Right renal pelvis (tissue), 4 donors: ENCODE data around the gene SPDYC. TPM values are rescaled to one million over a fixed set of nuclear protein-coding genes. Genes with fewer than 3 reads are reported as not detected.
"Not testable (repeated sequence)": the region's sequence is repeated elsewhere in the genome, so short reads cannot be mapped to it uniquely, and the experiment has no call there.

Experiments used
- DNase-seq, 4 donors: peaks; one replicate each; pipeline ENCODE4 v3.0.0-alpha.2; 2013; ENCODE audit warnings: low read depth in 4 of 4, low spot score in 3 of 4, missing footprints in 1 of 4
- polyA plus RNA-seq, 4 donors: library from polyadenylated mRNA; unstranded; fragments of 120-200 nt; gene quantifications; one replicate each; pipeline ENCODE4 v1.2.1, GENCODE V29; 2013; ENCODE audit not compliant: insufficient read length in 4 of 4

SPDYC gene
- polyA plus RNA-seq, 4 donors = 0.15 to 0.17 TPM; not detected in 2

DNA sequence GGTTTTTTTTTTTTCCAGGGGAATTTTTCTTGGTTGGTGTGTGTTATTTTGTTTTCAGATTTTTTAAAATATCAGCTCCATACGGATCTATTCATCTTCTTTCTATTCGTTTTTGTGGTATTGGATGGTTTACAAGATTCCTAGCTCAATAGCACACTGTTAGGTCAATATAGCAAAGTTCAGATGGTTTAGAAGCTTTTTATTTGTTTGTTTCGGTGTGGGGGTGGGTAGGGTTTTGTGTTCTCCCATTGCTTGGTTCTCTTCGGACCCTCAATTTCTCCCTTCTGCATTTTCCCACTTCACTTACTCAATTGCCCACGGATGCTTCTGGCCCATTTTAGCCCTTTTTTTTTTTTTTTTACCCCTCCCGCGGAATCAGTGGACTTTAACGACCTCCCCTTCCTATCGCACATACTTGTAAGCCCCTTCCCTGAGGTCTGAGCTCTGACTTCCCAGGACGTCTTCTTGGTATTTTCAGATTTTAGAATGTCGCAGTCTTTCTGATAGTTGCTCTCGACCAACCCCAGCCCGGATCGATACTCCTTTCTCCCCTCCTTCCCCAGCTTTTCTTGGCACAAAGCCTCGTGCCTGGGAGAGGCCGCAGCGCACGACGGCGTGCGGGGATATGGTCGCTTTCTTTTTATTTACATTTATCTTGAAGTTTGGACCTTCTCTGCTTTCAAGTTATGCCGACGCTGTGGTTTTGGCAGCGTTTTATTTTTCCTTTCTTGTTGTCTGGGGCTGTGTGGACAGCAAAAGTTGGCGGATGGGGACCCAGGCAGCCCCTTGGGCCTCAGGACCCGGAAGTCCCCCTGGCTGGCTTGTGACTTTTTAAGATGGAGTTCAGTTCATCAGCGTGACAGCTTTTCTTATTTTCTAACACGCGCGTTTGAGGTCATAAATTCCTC lies 4.4 kb upstream of the SPDYC start:
- no peak for DNase-seq

DNA sequence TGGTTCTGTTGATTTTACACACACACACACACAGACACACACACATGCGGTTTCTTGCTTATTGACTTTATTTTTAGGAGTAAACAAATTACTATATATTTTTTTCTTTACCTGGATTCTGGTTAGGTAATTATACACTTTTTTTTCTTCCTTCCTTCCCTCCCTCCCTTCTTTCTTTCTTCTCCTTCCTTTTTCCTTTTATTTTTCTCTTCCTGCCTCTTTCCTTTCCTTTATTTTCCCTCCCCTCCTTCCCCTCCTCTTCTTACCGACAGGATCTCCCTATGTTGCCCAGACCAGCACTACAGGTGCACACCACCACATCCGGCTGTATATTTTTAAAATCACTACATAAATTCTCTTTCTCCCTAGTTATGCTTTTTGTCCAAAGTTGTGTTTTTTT lies 3.1 kb upstream of the SPDYC start:
- DNase-seq = no peak

DNA sequence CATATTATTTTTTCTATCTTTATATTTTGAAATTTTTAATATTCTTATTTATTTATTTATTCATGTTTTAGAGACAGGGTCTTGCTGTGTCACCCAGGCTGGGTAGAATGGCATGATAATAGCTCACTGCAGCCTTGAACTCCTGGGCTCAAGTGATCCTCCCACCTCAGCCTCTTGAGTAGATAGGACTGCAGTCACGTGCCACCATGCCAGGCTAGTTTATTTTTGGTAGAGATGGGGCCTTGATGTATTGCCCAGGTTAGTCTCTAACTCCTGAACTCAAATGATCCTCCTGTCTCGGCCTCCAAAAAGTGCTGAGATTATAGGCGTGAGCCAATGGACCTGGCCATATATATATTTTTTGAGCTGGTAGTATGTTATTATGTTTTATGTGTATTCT lies 2.4 kb upstream of the SPDYC start:
- DNase-seq = no peak

DNA sequence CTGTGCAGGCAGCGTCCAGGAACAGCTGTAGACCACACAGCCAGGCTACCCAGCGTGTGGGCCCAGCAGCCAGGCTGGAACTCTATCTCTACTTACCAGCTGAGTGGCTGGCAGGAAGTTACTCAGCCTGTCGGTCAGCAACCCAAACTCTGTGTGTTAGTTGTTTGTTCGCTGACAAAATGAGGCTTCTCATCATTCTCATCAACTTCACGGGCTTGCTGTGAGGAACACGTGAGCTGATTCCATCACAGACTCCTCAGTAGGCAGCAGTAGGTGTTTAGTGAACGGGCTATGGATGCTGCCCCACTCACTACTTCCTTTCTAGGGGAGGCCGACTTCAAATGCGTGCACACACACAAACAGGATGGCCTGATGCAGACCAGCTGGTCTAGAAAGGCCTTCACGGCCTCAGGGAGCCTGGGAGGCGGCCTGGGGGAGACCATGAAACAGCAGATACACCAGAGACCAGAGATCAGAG lies 830 bp upstream of the SPDYC start:
- no peak for DNase-seq

DNA sequence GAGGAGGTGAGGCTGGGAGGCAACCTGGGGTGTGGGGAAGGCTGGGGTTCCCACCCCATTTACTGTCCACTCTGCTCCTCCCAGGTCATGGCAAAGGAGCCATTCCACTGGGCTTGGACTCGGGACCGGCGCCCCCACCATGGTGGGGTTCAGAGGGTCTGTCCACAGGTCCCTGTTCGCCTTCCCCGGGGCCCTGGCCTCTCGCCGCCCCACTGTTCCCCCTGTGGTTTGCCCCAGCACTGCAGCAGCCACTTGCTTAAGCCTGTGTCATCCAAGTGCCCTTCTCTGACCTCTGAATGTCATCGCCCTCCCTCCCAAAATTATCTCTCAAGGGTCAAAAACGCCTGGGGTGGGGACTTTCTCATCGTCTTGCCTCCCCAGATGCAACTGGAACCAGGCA lies 2.6 kb downstream of the SPDYC start:
- no peak for DNase-seq

DNA sequence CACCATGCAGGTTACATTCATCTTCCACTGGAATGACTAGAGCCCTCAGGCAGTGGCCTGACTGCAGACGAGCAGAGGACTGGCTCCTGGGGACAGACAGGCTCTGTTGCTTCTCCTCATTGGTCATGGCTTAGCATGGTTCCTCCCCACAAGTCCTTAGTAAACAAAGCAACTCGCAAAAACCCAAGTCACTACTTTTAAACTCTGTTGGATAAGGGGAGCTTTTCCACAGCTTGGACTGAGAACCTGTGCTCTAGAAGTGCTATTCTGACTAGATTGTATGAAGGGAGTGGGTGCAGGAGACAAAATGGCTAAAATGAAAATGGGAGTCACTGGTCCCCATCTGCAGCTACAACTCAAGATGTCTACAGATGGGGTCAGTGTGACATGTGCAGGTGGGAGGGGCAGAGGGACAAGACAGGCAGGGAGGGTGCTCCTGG lies 4.6 kb downstream of the SPDYC start:
- not testable (repeated sequence) for DNase-seq

DNA sequence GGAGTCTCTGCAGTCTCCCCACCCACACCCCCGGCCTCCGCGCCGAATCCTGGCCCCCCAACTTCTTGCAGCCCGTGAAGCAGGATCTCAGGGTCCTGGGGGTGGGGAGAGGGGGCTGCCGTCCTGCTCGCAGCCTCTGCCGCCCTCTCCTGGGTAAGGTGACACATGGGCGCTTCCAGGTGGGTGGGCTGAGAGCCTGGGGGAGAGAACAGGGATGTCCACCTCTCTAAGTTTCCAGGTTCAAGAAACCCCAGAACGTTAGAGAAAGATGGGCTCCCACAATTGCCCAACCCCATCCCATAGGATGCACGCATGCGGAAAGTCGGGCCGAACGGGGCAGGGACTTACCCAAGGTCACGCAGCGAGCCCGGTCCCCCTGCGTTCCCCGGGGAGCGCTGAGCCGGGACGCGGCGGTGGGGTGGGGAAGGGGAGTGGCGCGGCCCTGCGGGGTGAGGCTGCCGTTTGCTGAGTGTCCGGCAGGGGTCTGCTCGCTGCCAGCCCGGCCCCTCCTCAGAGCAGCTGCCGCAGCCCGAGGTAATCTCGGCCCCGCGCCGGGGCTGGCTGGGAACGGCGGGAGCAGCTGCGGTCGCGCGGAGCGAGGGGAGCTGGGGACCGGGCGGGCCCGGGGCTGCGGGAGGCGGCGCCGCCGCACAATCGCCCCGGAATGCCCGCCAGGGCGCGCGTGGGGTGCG lies 11.0 kb downstream of the SPDYC start:
- peak in 2 of 4 donors; percentile 47 to 58 for DNase-seq

DNA sequence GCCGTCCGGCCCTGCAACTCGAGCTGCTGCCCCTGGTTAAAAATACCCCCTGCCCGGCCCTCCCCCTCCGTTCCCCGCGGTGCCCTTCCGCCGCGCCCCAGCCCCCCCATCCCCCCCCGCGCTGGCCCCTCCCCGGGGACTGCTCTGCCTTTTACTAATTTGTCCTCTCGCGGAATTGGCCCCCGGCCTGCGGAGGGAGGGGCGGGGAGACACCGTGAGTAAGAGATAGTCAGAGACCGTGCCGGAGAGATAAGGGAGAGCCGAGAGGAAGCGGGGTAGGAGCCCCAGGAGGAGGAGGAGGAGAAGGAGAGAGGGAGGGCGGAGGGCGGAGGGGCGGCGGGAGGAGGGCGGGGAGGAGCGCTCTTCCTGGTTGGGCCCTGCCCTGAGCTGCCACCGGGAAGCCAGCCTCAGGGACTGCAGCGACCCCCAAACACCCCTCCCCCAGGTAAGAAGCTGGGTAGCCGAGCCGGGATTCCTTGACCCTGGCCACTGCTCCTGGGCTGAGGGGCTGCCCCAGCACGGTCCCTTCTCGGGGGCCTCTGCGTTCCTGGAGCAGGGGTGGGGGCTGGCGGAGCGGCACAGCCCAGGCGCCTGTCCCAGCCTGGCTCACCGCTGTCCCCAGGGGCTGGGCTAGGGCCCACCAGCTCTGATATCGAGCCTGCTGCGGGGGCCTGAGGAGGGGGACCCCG lies 11.7 kb downstream of the SPDYC start, which contains the start of gene CAPN1:
Gene CAPN1 (plus strand): TSS at position 360 of the 689 bp plus-strand sequence. CDS start 774 bp downstream, outside the sequence.
- DNase-seq = peak in 1 of 4 donors; percentile 35

DNA sequence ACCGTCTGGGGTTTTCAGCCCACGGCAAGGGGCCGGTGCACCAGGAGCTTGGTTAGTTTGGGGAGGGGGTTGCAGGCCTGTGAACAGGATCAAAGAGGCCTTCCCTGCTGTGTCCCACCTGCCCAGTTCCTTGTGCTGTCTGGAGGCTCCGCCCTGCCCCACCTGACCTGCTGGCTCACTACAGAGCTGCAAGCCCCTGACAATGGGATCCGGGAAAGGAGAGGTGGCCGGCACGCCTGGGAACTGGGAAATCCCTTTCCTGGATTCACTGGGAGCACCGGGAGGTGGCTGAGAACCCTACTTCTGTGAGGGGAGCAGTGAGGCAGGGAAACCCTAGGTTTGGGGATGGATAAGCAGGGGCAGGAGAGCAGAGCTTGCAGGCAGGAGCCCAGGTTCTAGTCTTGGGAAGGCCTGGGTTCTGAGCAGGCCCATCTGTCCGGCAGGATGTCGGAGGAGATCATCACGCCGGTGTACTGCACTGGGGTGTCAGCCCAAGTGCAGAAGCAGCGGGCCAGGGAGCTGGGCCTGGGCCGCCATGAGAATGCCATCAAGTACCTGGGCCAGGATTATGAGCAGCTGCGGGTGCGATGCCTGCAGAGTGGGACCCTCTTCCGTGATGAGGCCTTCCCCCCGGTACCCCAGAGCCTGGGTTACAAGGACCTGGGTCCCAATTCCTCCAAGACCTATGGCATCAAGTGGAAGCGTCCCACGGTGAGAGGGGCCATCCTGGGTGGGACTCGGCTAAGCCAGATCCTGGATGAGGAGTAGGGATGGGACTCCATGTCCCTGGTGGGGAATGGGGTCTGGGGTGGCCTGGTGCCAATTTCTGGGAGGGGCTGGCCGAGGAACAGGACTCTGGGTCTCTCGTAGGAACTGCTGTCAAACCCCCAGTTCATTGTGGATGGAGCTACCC lies 12.5 kb downstream of the SPDYC start:
- DNase-seq = no peak

DNA sequence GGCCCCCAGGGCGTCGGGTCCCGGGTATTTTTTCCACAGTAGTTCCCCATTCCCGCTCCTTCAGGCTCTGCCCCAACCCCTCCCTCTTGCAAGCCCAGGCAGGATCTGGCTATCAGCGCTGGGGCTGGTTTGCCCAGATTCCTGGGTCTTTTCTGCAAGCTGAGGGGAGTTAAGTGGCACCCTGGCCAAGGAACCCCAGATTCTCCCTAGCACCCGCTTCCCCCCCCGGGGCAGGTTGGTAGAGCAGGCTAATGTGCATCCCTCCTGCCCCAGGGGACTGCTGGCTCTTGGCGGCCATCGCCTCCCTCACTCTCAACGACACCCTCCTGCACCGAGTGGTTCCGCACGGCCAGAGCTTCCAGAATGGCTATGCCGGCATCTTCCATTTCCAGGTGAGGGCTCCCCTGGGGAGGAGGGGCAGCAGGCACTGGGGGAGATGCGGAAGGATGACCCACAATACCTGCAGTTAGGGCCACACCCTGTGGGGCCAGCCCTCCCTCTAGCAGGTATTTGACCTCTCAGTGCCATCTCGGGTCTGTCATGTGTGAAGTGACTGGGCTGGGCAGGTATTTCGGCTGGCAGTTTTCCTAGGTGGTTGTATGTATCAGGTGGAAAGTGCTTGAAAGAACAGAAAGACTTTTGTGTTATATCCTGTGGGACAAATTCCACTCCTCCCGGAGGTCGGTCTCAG lies 13.3 kb downstream of the SPDYC start:
- DNase-seq = no peak

DNA sequence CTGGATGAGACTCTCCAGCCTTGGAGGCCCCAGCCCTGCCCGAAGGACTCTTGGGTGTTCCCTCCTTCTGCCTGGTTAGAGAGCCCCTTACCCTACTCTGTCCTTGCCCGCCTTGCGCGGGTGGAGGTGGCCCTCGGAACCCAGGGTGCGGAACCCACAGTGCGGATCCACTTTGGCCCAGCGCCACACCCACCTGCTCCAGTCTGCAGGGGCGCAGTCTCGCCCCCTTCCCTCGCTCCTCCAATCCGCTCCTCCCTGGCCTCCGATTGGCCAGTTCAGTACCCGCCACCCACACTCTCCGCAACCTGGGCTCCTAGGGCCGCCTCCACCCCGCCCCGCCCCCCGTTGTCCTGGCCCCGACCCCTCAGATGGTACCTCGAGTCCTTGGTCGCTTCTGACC lies 14.1 kb downstream of the SPDYC start:
- no peak for DNase-seq

DNA sequence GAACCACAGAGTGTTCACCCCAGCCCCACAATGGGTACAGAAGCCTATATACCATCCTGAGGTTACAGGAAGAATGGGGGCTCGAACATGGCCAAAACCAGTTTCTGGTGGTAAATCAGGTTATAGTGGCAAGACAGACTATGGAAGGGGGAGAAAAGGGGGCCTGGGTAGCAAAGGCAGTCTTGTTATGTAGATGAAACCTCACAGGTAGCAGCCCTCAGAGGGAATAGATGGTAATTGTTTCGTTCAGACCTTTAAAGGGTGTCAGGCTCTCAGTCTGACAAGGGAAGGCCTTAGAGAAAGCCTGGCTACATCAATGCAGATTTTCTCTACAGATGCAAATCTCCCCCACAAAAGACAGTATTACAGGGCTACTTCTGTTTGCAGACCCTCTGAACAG lies 15.1 kb downstream of the SPDYC start:
- no peak for DNase-seq

DNA sequence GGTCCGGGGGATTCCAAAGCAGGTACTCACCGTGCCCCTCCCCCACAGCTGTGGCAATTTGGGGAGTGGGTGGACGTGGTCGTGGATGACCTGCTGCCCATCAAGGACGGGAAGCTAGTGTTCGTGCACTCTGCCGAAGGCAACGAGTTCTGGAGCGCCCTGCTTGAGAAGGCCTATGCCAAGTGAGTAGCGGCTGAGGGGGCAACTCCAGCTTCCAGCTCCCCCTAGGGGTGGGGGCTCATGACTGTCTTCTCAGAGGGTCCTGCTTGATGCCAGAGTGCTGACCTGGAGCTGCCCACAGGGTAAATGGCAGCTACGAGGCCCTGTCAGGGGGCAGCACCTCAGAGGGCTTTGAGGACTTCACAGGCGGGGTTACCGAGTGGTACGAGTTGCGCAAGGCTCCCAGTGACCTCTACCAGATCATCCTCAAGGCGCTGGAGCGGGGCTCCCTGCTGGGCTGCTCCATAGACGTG lies 15.9 kb downstream of the SPDYC start:
- no peak for DNase-seq

DNA sequence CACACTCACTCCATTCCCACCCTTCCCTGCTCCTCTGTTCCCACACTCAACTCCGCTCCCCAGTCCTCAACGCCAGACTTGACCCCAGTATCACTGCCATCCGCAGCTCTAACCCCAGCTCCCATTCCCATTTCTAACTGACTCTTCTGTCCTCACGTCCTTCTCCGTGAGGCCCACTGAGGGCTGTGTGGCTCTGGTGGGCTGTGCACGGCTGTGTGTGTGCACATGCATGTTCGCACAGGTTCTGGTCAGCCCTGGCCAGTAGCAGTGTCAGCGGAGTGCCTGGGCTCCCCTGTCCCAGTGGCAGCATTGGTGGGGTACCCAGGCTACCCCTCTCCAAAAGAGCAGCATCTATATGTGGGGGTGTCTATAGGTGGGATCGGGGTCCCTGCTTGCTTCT lies 16.7 kb downstream of the SPDYC start:
- no peak for DNase-seq

DNA sequence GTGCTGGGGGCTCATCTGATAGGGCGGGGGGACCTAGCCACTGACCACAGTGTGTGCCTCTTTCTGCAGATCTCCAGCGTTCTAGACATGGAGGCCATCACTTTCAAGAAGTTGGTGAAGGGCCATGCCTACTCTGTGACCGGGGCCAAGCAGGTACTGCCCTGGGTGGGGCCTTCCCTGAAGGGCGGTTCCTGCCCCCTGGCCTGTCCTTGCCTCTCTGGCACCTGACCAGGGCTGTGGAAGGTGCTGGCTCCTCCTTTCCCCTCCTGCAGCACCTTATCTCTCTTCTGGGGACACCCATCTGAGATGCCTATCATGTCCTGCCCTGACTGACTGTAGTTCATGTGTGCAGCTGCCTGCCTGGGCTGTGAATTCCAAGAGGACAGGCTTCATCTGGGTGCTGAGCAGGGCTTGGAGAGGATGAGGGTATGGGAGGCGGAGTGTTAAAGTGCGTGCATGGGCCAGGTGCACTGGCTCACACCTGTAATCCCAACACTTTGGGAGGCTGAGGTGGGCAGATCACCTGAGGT lies 17.2 kb downstream of the SPDYC start:
- no peak for DNase-seq

DNA sequence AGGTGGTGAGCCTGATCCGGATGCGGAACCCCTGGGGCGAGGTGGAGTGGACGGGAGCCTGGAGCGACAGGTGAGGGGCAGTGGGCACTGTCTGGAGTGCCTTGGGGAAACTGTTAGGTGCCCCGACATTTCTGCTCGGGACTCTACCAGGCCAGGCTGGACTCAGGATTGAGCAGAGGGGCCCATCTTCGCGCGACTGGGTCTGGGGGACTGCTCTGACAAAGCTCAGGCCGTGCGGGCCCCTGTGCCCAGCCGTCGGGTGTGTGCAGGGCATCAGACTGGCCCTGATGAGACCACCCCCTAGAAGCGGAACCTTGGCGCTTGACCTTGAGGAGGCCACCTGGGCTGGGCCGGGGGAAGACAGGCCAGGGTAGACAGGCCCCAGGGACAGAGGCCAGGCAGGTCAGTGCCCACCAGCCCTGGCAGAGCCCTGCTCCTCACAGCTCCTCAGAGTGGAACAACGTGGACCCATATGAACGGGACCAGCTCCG lies 18.0 kb downstream of the SPDYC start:
- no peak for DNase-seq

DNA sequence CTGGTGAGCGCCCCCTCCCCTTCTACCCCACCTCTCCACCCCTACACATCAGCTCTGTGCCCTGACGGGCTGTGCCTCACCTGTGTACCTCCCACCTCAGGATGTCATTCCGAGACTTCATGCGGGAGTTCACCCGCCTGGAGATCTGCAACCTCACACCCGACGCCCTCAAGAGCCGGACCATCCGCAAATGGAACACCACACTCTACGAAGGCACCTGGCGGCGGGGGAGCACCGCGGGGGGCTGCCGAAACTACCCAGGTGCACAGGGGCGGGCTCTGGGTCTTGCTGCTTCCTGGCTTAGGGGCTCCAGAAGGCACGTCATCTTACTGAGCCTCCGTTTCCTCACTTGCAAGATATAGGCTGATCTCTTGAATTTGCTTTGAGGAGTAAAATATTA lies 18.5 kb downstream of the SPDYC start:
- DNase-seq = no peak

DNA sequence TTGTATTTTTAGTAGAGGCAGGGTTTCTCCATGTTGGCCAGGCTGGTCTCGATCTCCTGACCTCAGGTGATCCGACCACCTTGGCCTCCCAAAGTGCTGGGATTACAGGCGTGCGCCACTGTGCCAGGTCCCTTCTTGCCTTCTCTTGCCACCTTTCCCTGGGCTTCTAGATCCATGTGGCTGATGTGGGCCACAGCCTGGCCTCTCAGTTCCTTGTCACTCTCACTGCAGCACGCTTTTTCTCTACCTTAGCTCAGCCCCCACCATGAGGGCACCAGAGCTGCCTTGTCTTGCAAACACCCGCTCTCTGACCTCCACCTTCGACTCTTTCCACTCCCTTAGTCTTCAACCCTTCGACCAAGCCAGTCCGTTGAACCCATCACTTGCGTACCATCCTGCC lies 19.2 kb downstream of the SPDYC start:
- DNase-seq = no peak

DNA sequence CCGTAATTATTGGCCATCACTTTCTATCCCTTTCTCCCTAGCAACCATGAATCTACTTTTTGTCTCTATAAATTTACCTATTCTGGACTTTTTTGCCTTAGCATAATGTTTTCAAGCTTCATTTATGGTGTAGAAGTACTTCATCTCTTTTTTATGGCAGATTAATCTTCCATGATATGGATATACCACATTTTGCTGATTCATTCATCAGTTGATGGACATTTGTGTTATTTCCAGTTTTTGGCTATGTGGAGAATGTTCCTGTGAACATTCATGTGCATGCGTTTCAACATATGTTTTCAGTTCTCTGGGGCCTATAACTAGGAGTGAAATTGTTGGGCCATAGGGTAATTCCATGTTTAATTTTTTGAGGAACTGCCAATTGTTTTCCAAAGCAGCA lies 24.5 kb downstream of the SPDYC start:
- no peak for DNase-seq
